ENCODE data around the gene DNAJC9.

DNAJC9 gene

DNA sequence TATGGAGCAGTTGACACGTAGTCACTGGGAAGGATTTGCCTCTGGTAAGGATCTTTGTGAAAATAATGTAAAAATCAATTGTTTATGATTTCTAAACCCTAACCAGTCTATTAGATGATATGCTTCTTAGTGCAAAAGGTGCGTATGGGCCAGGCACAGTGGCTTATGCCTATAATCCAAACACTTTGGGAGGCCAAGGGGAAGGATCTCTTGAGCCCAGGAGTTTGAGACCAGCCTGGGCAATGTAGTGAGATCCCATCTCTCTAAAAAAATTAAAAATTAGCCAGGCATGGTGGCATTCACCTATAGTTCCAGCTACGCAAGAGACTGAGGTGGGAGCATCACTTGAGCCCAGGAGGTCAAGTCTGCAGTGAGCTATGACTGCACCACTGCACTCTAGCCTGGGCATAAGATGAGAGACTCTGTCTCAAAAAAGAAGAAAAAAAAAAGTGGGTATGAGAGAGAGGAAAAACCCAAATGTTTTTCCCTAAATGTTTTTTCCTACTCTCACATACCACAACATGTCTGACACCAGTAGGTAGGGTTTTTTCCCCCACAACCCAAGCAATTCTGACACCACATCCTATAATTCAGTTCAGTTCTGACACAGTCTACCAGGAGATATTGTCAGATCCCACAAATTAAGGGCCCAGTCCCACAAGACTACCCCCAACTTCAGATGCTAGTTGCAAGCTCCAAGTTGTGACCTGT, 36.5 kb downstream of the DNAJC9 start:
- TF ChIP-seq, protein P1, sequence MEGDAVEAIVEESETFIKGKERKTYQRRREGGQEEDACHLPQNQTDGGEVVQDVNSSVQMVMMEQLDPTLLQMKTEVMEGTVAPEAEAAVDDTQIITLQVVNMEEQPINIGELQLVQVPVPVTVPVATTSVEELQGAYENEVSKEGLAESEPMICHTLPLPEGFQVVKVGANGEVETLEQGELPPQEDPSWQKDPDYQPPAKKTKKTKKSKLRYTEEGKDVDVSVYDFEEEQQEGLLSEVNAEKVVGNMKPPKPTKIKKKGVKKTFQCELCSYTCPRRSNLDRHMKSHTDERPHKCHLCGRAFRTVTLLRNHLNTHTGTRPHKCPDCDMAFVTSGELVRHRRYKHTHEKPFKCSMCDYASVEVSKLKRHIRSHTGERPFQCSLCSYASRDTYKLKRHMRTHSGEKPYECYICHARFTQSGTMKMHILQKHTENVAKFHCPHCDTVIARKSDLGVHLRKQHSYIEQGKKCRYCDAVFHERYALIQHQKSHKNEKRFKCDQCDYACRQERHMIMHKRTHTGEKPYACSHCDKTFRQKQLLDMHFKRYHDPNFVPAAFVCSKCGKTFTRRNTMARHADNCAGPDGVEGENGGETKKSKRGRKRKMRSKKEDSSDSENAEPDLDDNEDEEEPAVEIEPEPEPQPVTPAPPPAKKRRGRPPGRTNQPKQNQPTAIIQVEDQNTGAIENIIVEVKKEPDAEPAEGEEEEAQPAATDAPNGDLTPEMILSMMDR (IDR thresholded peaks at IDR 0.05; ENCODE audit: insufficient read depth, missing control alignments) = no peak
- FAIRE-seq = no peak

DNA sequence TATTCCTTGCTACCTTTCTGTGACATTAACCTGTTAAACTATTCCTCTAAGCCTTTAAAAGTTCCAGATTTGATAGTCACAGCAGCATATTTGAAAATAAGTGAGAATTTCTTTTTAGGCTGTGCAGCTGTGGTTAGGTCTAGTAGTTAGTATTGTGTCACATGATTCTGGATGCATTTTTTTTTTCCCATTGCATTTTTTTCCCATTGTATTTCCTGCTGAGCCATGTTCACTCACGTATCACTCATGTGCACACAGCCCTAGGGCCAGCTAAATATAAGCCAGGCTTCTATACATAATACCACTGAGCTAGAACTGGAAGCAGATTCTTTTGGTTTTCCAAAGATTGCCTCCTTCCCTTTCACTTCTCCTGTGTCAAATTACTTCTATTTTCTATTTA, 37.4 kb downstream of the DNAJC9 start:
- FAIRE-seq (no peak), DNase-seq (ENCODE audit: insufficient read length, low spot score) (no peak)
- TF ChIP-seq, protein P1 (IDR thresholded peaks at IDR 0.05; ENCODE audit: insufficient read depth, missing control alignments) = no peak

More for the DNA sequence above, 36.5 kb downstream of the DNAJC9 start:
- DNase-seq (ENCODE audit: insufficient read length, low spot score) = no peak

DNA sequence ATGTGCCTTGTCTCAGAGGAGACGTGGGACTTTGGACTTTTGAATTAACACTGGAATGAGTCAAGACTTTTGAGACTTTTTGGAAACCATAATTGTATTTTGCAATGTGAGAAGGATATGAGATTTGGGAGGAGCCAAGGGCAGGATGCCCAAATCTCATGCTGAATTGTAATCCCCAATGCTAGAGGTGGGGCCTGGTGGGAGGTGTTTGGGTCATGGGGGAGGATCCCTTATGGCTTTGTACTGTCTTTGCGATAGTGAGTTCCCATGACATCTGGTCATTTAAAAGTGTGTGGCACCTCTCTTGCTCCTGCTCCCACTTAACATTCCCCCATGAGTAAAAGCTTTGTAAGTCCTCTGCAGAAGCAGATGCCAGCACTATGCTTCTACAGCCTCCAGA, 39.2 kb downstream of the DNAJC9 start:
- TF ChIP-seq, protein P1 (IDR thresholded peaks at IDR 0.05; ENCODE audit: insufficient read depth, missing control alignments) = no peak
- no peak for DNase-seq (ENCODE audit: insufficient read length, low spot score)
- no peak for FAIRE-seq

DNA sequence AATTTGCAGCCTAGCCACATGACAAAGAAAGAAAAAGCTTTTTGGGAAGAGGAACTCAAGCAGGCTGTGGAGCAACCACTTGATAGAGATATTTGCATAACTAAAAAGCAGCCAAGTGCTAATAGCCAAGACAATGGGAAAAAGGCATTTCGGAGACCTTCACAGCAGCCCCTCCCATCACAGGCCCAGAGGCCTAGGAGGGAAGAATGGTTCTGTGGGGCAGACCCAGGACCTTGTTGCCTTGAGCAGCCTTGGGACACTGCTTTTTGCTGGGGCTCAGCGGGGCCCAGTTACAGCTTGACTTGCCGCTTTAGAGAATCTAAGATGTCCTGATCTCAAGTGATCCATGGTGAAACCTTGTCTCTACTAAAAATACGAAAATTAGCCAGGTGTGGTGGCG, 40.7 kb downstream of the DNAJC9 start:
- FAIRE-seq (no peak), DNase-seq (ENCODE audit: insufficient read length, low spot score) (no peak)
- TF ChIP-seq, protein P1 (IDR thresholded peaks at IDR 0.05; ENCODE audit: insufficient read depth, missing control alignments) = no peak

DNA sequence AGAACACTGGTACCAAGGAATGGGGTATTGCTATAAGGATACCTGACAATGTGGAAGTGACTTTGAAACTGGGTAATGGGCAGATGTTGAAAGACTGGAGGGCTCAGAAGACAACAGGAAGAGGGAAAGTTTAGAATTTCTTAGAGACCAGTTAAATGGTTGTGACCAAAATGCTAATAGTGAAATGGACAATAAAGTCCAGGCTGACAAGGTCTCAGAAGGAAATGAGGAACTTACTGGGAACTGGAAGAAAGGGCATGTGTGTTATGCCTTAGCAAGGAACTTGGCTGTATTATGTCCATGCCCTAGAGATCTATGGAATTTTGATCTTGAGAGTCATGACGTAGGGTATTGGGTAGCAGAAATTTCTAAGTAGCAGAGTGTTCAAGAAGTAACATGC, 41.2 kb downstream of the DNAJC9 start:
- FAIRE-seq = no peak
- DNase-seq (ENCODE audit: insufficient read length, low spot score) = no peak
- TF ChIP-seq, protein P1 (IDR thresholded peaks at IDR 0.05; ENCODE audit: insufficient read depth, missing control alignments) = no peak

DNA sequence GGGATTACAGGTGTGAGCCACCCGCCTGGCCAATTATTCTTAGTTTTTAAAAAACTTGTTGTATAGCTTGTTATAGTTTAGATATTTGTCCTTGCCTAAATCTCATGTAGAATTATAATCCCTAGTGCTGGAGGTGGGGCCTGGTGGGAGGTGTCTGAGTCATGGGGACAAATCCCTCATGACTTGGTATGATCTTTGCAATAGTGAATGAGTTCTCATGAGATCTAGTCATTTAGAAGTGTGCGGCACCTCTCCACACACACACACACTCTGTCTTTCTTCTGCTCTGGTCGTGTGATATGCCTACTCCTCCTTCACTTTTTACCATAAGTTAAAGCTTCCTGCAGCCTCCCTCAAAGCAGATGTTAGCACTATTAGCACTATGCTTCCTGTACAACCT, 42.0 kb downstream of the DNAJC9 start:
- DNase-seq (ENCODE audit: insufficient read length, low spot score) (no peak), FAIRE-seq (no peak)
- TF ChIP-seq, protein P1 (IDR thresholded peaks at IDR 0.05; ENCODE audit: insufficient read depth, missing control alignments) = no peak

Measured in D721Med (cell line).